ENCODE data around the gene GRID2. TPM values are rescaled to one million over a fixed set of nuclear protein-coding genes. Genes with fewer than 3 reads are reported as not detected.

Gene GRID2
- total RNA-seq, 2 donors from 2014 or later = 0.28 TPM; not detected in 1

- Histone ChIP-seq H3K27me3 (replicated peaks; ENCODE audit: insufficient read depth) (no peaks in the 10 kb centered on the region), H3K4me3 (no peak overlapping the region), H3K36me3 (no peaks in the 10 kb centered on the region), H3K4me1 (ENCODE audit: control insufficient read depth in 1 of 2, low read depth in 2 of 2) (no peaks in the 10 kb centered on the region), H3K27ac (no peak overlapping the region), H3K9me3 (no peaks in the 10 kb centered on the region)
- no peak for DNase-seq (ENCODE audit: low spot score)
- no peak for ATAC-seq (ENCODE audit: insufficient number of reproducible peaks, low FRiP score, low read depth)
- TF ChIP-seq, protein P1, sequence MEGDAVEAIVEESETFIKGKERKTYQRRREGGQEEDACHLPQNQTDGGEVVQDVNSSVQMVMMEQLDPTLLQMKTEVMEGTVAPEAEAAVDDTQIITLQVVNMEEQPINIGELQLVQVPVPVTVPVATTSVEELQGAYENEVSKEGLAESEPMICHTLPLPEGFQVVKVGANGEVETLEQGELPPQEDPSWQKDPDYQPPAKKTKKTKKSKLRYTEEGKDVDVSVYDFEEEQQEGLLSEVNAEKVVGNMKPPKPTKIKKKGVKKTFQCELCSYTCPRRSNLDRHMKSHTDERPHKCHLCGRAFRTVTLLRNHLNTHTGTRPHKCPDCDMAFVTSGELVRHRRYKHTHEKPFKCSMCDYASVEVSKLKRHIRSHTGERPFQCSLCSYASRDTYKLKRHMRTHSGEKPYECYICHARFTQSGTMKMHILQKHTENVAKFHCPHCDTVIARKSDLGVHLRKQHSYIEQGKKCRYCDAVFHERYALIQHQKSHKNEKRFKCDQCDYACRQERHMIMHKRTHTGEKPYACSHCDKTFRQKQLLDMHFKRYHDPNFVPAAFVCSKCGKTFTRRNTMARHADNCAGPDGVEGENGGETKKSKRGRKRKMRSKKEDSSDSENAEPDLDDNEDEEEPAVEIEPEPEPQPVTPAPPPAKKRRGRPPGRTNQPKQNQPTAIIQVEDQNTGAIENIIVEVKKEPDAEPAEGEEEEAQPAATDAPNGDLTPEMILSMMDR (IDR thresholded peaks at IDR 0.05) = no peak
Measured at GRCh38 chr4:93748373-93749291, 1444.9 kb downstream of the GRID2 start.

- DNase-seq (ENCODE audit: low spot score) = no peak
- Histone ChIP-seq H3K4me3 (no peak overlapping the region), H3K27me3 (replicated peaks; ENCODE audit: insufficient read depth) (no peaks in the 10 kb centered on the region), H3K27ac (no peak overlapping the region), H3K4me1 (ENCODE audit: control insufficient read depth in 1 of 2, low read depth in 2 of 2) (no peaks in the 10 kb centered on the region), H3K36me3 (no peaks in the 10 kb centered on the region), H3K9me3 (no peaks in the 10 kb centered on the region)
- ATAC-seq (ENCODE audit: insufficient number of reproducible peaks, low FRiP score, low read depth) = no peak
- TF ChIP-seq, protein P1 (IDR thresholded peaks at IDR 0.05) = no peak
Measured at GRCh38 chr4:93749292-93749761, 1445.6 kb downstream of the GRID2 start.

GRCh38 chr4:93751411-93751810 is 1447.6 kb downstream of the GRID2 start:
- TF ChIP-seq, protein P1 (IDR thresholded peaks at IDR 0.05) = no peak
- H3K36me3 ChIP-seq = no peaks in the 10 kb centered on the region
- H3K27ac ChIP-seq = no peak overlapping the region
- ATAC-seq (ENCODE audit: insufficient number of reproducible peaks, low FRiP score, low read depth) (no peak), DNase-seq (ENCODE audit: low spot score) (no peak)
- no peaks in the 10 kb centered on the region for H3K4me1 ChIP-seq (ENCODE audit: control insufficient read depth in 1 of 2, low read depth in 2 of 2)
- H3K27me3 ChIP-seq (replicated peaks; ENCODE audit: insufficient read depth) = no peaks in the 10 kb centered on the region
- no peaks in the 10 kb centered on the region for H3K9me3 ChIP-seq
- no peak overlapping the region for H3K4me3 ChIP-seq

DNA sequence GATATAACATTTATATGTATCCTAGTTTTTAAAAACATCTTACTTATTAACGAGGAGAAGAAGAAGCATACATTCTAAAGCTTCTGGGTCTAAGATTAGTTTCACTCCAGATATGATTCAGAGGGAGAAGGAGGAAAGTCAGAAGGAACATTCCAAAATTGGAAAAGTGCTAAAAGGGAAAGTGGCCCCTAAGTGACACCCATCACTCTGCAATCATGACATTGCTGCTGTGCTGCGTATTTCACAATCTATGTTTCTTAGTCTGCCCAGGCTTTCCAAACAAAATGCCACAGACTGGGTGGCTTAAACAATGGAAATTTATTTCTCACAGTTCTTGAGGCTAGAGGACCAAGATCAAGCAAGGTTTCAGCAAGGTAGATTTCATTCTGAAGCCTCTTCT is 1452.3 kb downstream of the GRID2 start:
- Histone ChIP-seq H3K36me3 (no peaks in the 10 kb centered on the region), H3K4me3 (no peak overlapping the region), H3K9me3 (no peaks in the 10 kb centered on the region), H3K27me3 (replicated peaks; ENCODE audit: insufficient read depth) (no peaks in the 10 kb centered on the region), H3K4me1 (ENCODE audit: control insufficient read depth in 1 of 2, low read depth in 2 of 2) (no peaks in the 10 kb centered on the region), H3K27ac (no peak overlapping the region)
- ATAC-seq (ENCODE audit: insufficient number of reproducible peaks, low FRiP score, low read depth) (no peak), DNase-seq (ENCODE audit: low spot score) (no peak)
- TF ChIP-seq, protein P1 (IDR thresholded peaks at IDR 0.05) = no peak

DNA sequence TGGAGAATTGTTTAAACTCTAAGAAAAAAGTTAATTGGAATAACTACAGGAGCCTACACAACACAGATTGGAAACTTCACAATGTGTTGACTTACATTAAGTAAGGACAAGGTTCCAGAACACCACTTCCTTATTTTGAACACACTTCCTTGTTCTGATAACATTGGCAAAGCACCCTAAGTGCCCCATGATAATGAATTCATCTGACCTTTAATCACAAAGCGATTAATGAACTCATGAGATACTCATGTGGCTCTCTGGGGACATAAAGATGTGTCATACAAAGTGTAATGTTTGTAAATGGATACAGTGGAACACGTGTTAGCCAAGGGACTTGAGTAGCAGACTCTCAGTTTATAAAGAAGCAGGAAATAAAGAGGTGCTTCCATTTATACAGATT is 1455.7 kb downstream of the GRID2 start:
- Histone ChIP-seq H3K36me3 (no peaks in the 10 kb centered on the region), H3K27ac (no peak overlapping the region), H3K27me3 (replicated peaks; ENCODE audit: insufficient read depth) (no peaks in the 10 kb centered on the region), H3K9me3 (no peaks in the 10 kb centered on the region), H3K4me3 (no peak overlapping the region), H3K4me1 (ENCODE audit: control insufficient read depth in 1 of 2, low read depth in 2 of 2) (no peaks in the 10 kb centered on the region)
- TF ChIP-seq, protein P1 (IDR thresholded peaks at IDR 0.05) = no peak
- DNase-seq (ENCODE audit: low spot score) (no peak), ATAC-seq (ENCODE audit: insufficient number of reproducible peaks, low FRiP score, low read depth) (no peak)

Measured in thoracic aorta (tissue), 2 donors.